HG03025 (cell line): ENCODE data around the gene DNAJB8.

Source experiments
- ATAC-seq: cut with Tn5 transposase; IDR thresholded peaks from one replicate; pipeline ENCODE4 v1.9.1; 2021; ENCODE audit warnings: mild to moderate bottlenecking, moderate library complexity; ENCODE audit not compliant: unreplicated experiment, low FRiP score

Gene DNAJB8

DNA sequence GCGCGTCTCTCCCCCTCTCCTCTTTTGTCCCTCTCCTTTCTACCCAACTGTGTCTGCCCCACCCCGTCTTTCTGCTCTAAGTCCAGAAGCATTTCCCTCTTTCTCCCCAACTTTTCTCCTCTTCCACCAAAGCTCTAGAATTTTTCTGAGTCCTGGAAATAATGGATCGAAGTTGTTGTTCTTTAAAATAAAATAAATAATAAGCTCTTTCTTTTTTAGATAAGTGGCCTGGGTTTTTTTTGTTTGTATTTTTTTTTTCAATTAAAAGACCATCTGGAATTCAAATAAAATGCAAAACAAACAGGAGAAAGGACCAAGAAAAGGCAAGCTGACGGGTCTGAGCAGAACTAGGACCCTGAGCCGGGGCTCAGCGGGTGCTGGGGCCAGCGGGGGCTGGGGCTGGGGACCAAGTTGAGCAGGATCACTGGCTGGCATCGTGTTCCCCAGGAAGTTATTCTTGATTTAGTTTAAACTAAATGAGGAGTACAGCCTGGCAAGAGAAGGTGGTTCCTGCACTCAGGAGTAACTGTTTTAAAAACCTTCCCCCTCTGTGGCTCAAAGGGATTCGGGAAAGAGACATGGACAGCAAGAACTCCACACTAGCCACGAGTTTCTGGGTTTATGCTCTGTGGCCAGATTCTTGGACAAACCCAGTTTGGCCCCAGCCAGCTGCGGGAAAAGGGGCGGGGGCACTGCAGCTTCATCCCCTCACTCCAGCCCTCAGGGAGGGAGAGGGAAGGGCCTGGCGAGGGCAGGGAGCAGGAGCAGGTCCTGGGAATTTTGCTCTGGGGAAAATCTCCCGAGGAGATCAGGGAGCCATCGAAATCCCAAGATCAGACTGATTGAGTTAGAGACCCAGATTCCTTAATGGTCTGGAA lies 18.0 kb upstream of the DNAJB8 start:
- no peak for ATAC-seq

- ATAC-seq: no peak
Measured at GRCh38 chr3:128483657-128484403, 17.1 kb upstream of the DNAJB8 start.

- no peak for ATAC-seq
Measured at GRCh38 chr3:128482666-128483656, 16.3 kb upstream of the DNAJB8 start.

DNA sequence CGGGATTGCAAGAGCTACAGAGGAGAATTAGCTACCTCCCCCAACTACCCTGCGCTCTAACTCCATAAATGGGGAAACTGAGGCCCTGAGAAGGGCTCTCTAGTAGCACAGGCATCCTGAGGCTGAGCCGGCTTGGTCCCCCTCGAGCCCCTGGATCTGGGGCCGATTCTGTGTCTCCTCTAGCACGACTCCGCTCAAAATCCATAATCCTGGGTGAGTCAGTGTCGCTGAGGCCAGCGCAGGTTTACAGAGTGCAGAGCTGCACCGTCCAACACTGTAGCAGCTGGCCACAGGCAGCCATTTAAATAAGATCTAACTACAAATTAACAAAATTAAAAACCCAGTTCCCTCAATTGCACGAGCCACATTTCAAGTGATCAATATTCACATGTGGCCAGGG lies 15.5 kb upstream of the DNAJB8 start:
- no peak for ATAC-seq

DNA sequence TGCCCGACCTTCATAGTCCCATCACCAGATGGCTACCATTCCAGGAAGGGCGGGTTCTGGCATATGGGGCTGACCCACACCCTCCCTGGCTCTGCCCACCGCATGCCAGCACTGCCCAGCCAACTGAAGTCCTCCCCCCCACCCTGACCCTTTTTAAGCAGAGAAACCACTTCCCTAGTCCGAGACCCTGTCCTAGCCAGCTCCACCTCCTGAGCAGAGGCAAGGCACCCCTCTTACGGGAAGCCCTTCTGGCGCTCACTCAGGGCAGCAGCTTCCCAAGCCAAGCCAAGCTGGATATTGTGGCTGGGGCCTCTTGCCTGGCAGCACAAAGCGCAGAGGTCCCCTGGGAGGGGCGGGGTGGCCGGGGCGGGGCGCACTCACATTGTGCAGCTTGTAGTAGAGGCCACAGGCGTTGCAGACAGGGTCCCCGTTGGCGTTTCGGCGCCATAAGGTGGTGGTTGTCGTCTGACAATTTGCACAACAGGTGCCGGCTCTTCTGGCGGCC lies 14.8 kb upstream of the DNAJB8 start:
- no peak for ATAC-seq

DNA sequence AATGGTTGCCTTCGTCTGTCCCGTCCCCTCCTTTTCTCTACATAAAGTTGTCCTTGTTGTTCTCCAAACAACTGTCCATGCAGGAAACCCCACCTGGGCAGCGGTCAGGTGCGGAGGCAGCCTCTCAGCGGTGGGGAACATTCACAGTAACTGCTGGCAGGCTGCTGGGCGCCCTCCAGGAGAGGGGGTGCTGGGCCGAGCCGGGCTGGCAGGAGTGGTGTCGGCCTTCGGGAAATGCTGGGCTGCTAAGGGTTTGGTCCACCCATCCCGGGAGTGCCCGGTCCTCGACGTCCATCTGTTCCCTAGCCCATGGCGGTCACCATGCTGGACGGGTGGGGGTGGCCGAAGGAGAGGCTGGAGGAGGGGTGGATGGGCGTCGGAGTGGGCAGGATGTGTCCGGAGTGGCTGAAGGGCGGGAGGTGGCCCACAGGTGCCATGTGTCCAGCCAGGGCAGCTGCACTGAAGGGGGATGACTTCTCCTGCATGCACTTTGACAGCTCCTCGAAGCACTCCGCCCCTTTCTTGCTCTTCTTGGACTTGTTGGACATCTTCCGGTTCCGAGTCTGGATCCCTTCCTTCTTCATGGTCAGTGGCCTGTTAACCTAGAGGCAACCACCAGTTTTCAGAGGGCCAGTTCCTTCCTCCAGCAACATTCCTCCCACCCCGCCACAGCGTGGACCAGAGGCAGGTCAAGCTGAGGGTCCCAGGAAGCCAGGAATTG lies 14.2 kb upstream of the DNAJB8 start:
- ATAC-seq: no peak

DNA sequence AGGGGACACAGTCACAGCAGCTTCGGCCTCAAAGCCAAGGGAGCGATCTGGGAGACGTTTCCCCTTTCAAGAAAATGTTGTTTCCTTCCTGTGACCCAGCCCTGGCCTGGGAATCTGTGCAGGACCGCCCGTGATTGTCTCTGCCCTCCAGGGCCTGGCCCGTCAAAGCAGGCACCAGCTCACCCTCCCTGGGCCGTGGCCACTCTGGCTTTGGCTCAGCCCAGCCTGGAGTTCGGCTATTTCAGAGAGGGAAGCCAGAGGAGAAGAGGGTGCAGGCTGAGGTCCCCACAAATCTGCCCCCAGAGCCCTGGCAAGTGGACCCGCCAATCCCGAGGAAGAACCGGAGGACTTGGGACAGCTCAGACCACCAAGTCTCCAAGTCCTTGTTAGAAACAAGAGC lies 13.6 kb upstream of the DNAJB8 start:
- ATAC-seq: no peak

GRCh38 chr3:128479558-128480086 lies 12.9 kb upstream of the DNAJB8 start:
- ATAC-seq: no peak

- ATAC-seq: no peak
Measured at GRCh38 chr3:128478576-128479506, 12.2 kb upstream of the DNAJB8 start.

- no peak for ATAC-seq
Measured at GRCh38 chr3:128476659-128477058, 10.0 kb upstream of the DNAJB8 start.

GRCh38 chr3:128475355-128475754 lies 8.7 kb upstream of the DNAJB8 start:
- ATAC-seq: no peak

DNA sequence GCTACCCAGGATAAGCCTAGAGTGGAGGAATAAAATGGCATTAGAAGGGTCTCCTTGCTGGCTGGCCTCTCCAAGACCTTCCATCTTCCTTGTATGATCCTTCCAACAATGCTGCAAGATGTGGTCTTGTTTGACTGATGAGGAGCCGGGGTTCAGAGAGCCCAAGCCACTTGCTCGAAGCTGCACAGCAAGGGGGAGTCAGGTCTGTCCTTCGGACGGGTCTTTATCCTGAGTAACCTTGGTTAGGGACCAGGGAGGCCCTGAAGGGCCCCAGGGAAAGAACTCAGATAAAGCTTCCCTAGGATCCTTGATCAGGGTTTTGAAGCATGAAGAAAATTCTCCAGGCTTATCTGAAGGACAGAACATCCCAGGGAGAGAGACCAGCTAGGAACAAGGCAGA lies 7.0 kb upstream of the DNAJB8 start:
- ATAC-seq: no peak

DNA sequence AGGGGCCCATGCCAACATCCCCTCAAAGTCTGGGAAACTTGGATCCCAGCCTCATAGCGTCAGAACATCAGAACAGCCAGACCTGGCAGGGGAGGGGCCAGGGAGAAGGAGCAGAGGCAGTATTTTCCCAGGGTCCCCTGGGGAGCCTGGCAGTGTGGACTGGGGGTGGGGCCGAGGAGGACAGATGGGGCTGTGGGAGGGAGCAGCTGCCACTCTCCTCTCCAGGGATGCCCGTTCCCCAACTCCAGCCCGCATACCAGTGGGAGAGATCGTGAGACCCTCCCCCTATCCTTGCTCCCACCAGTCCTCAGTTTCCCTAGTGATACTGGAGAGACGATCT lies 6.5 kb upstream of the DNAJB8 start:
- ATAC-seq: no peak

GRCh38 chr3:128472449-128473179 lies 5.9 kb upstream of the DNAJB8 start:
- ATAC-seq: no peak

DNA sequence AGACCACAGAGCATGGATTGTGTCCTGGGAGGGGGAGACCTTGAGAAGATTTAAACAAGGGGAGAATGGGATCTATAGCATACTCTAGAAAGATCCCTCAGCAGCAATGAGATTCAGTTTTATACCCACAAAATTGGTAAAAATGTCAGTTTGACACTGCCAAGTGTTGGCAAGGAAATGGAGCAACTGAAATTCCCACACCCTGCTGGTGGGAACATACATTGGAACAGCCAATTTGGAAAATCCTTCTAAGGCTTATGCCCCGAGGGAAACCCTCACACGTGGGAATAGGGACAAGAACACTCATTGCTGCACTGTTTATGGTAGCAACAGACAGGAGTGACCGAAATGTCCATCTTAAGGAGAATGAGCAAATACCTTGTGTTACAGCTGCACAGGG lies 5.0 kb upstream of the DNAJB8 start:
- ATAC-seq: no peak

GRCh38 chr3:128471110-128471509 lies 4.4 kb upstream of the DNAJB8 start:
- ATAC-seq: no peak

GRCh38 chr3:128470134-128470899 lies 3.6 kb upstream of the DNAJB8 start:
- no peak for ATAC-seq
